Effector memory CD4-positive, alpha-beta T cell (primary cell): ENCODE measurements around the gene THEMIS.
A peak's percentile ranks its signal among the peaks of the same experiment; 100 is the strongest.

Experiments
- DNase-seq, 3 donors: peaks; one replicate each; pipeline ENCODE4 v3.0.0-alpha.2; 2020
- H3K27ac ChIP-seq: 2 replicates; pipeline ENCODE4 v1.7.0; 2013; ENCODE audit warnings: mild to moderate bottlenecking, low read length, moderate library complexity; ENCODE audit not compliant: insufficient read depth, poor library complexity, severe bottlenecking
- H3K27me3 ChIP-seq: replicated peaks from 2 replicates; pipeline ENCODE4 v1.7.0; 2013; ENCODE audit warnings: mild to moderate bottlenecking, low read length; ENCODE audit not compliant: insufficient read depth, control insufficient read depth, poor library complexity, severe bottlenecking
- H3K36me3 ChIP-seq: 2 replicates; pipeline ENCODE4 v1.7.0; 2013; ENCODE audit warnings: mild to moderate bottlenecking, low read length, moderate library complexity; ENCODE audit not compliant: control insufficient read depth, insufficient read depth
- H3K4me1 ChIP-seq: 2 replicates; pipeline ENCODE4 v1.7.0; 2013; ENCODE audit warnings: low read length, mild to moderate bottlenecking; ENCODE audit not compliant: control insufficient read depth, insufficient read depth, poor library complexity, severe bottlenecking
- H3K4me3 ChIP-seq: 2 replicates; pipeline ENCODE4 v1.7.0; 2013; ENCODE audit warnings: low read length, low read depth, mild to moderate bottlenecking; ENCODE audit not compliant: insufficient read depth, poor library complexity, severe bottlenecking
- H3K9me3 ChIP-seq: 2 replicates; pipeline ENCODE4 v1.7.0; 2013; ENCODE audit warnings: mild to moderate bottlenecking, low read length, moderate library complexity; ENCODE audit not compliant: control insufficient read depth

THEMIS gene

DNA sequence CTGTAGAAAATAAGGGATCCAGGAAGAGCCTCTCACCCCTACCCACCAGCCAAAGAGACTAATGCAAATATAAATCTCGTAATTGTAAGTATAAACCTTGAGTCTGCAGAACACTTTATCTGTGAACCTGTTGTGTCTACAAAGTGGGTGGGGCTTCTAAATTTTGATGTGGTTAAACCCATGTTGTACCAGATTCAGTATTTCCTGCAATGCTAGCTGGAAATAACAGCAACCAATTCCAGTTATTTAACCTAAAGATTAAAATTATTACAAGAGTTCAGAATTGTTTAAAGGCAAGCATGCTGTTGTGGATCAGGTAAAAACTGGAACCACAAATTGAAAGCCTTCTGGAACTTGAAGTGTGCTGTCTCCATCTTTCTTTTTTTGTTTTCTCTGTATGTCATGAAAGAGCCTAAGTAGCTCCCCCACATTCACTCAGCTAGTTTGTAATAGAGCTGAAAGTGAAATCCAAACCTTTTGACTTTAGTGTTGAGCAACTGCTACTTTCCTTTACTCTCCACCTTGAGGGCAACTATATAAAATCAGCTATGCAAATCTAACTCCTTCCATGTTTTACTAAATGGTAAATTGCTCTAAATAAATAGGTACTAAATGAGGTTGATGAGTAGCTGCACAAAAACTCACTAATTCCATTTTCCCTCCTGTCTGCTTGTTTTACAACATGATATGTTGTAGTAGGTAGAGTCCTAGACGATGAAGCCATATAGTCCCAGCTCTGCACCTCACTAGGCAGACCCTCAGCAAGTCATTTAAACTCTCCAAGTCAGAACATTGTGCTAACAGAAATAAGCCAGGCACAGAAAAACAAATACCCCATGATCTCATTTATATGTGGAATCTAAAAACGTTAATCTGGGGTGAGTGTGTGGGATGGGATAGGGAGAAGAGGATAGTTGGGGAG, 17.9 kb upstream of the THEMIS start:
- H3K27ac ChIP-seq, result peak overlapping the region; percentile 56
- H3K27me3 ChIP-seq, result no peaks in the 10 kb centered on the region
- peaks cover 48% of the 10 kb centered on the region for H3K4me1 ChIP-seq
- DNase-seq, result no peak
- peak overlapping the region; percentile 47 for H3K4me3 ChIP-seq
- no peaks in the 10 kb centered on the region for H3K9me3 ChIP-seq
- H3K36me3 ChIP-seq, result no peaks in the 10 kb centered on the region

DNA sequence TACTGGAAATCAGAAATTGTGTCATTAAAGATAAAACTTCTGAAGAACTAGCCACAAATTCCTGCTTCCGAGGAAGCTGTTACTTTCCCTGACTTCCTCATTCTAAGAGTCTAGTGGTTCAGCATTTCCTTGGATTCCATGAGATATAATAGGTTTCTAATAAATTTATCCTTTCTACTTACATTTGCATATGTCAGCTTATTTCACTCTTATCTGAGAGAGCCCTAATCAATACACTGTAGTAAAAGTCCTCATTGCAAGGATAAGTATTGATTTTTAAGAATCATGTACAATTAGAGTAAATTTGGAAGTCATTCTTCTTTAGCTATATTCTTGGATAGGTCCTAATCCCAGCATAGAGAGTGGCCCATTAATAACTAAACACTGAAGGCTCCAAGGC, 16.9 kb upstream of the THEMIS start:
- no peaks in the 10 kb centered on the region for H3K9me3 ChIP-seq
- peak overlapping the region; percentile 47 for H3K4me3 ChIP-seq
- H3K27ac ChIP-seq, result peak overlapping the region; percentile 56
- H3K27me3 ChIP-seq, result no peaks in the 10 kb centered on the region
- no peak for DNase-seq
- H3K4me1 ChIP-seq, result peaks cover 39% of the 10 kb centered on the region
- H3K36me3 ChIP-seq, result no peaks in the 10 kb centered on the region

DNA sequence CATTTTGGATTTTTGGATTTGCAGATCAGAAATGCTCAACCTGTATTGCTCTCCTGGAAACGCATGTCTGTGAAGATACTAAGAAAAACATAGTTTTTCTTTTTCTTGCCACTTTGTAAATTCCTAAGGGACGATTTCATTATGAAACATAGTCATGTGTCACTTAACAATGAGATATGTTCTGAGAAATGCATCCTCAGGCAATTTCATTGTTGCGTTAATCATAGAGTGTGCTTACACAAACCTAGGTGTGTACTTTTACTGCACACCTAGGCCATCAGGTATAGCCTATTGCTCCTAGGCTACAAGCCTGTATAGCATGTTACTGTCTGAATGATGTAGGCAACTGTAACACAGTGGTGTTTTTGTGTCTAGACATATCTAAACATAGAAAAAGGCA, 13.4 kb upstream of the THEMIS start:
- Histone ChIP-seq H3K36me3 (peaks cover 10% of the 10 kb centered on the region), H3K27ac (no peak overlapping the region), H3K4me1 (peaks cover 14% of the 10 kb centered on the region), H3K4me3 (no peak overlapping the region), H3K27me3 (no peaks in the 10 kb centered on the region), H3K9me3 (peaks cover 4% of the 10 kb centered on the region)
- no peak for DNase-seq

DNA sequence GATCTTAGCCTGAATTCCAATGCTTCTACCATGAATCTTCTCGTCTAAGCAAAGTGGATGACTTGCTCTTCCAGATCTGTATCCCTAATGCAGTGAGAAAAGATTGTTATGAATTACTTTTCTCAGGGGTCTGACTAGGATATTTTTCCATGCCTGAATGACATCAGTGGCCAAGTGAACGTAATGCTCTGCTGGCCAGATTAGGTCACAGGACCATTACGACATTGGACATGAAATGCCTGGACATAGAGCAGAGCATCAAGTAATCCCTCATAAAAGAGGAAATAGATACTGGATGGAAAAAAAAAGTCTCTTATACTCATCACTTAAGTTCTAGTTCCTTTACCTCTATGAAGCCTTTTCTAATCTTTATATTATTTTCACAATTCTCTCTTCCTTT, 12.1 kb upstream of the THEMIS start:
- no peak for DNase-seq
- Histone ChIP-seq H3K4me1 (peaks cover 10% of the 10 kb centered on the region), H3K27ac (no peak overlapping the region), H3K27me3 (no peaks in the 10 kb centered on the region), H3K36me3 (peaks cover 10% of the 10 kb centered on the region), H3K4me3 (no peak overlapping the region), H3K9me3 (peaks cover 4% of the 10 kb centered on the region)

DNA sequence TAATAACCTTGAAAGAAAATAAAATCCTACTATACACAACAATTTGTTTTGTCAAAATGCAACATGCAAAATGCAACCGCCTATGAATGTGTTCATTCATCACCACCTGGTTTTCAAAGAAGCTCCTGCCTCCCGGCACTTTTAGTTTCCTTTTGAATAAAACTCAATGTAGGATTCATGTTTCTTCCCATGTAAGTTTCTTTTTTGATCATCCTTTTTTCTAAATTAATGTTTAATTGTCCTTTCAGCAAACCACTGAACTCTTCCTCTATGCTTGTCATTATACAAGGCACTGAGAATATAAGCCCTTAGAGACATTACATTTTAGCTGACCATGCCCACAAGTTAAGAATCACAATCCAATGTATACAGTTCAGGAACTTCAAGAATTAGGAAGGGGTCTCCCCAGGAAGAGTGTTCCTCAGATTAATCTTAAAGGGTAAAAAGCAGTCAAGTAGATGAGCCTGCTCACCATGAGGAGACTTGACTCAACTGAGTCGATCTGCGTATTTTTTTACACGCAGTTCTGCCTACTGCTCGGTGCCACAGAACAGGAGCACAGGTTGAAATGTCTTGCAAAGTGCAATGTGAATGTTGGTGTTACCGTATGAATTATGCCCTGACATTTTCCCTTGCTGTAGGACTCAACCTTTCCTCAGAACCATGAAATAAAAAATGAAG, 7.2 kb upstream of the THEMIS start:
- H3K27ac ChIP-seq, result peak overlapping the region; percentile 80
- peaks cover 4% of the 10 kb centered on the region for H3K9me3 ChIP-seq

DNA sequence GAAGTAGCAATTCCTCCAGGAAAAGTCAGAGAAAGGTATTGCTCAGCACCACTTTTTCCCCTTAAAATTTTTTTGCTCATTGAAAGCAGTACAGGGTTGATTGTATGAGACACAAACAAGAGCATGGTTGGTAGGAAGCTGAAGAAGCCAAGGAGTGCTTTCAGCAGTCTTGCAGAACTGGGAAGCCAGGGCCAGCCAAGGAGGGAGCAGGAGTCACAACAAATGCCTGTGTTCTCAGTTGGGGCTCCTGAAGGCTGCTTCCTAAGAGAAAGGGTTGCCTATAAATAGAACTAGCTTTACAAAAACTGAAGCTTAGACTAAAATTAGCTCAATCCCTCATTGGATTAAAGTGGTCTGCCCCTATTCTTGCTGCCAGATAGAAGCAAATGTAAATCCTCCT, 3.3 kb upstream of the THEMIS start:
- H3K27me3 ChIP-seq, result no peaks in the 10 kb centered on the region
- DNase-seq, result no peak
- H3K4me1 ChIP-seq, result peaks cover 26% of the 10 kb centered on the region
- H3K4me3 ChIP-seq, result no peak overlapping the region
- H3K27ac ChIP-seq, result no peak overlapping the region
- H3K36me3 ChIP-seq, result no peaks in the 10 kb centered on the region
- no peaks in the 10 kb centered on the region for H3K9me3 ChIP-seq

More for the DNA sequence above, 7.2 kb upstream of the THEMIS start:
- DNase-seq, result no peak
- Histone ChIP-seq H3K27me3 (no peaks in the 10 kb centered on the region), H3K4me3 (peak overlapping the region; percentile 56), H3K36me3 (peaks cover 10% of the 10 kb centered on the region), H3K4me1 (peaks cover 26% of the 10 kb centered on the region)

GRCh38 chr6:127902933-127903332, 2.1 kb upstream of the THEMIS start:
- no peak for DNase-seq
- H3K27ac ChIP-seq, result no peak overlapping the region
- H3K27me3 ChIP-seq, result no peaks in the 10 kb centered on the region

GRCh38 chr6:127897484-127897883, 3.4 kb downstream of the THEMIS start:
- peak overlapping the region; percentile 9 for H3K4me3 ChIP-seq
- H3K36me3 ChIP-seq, result no peaks in the 10 kb centered on the region

More at GRCh38 chr6:127902933-127903332, 2.1 kb upstream of the THEMIS start:
- Histone ChIP-seq H3K36me3 (no peaks in the 10 kb centered on the region), H3K9me3 (no peaks in the 10 kb centered on the region), H3K4me3 (no peak overlapping the region), H3K4me1 (peaks cover 26% of the 10 kb centered on the region)

DNA sequence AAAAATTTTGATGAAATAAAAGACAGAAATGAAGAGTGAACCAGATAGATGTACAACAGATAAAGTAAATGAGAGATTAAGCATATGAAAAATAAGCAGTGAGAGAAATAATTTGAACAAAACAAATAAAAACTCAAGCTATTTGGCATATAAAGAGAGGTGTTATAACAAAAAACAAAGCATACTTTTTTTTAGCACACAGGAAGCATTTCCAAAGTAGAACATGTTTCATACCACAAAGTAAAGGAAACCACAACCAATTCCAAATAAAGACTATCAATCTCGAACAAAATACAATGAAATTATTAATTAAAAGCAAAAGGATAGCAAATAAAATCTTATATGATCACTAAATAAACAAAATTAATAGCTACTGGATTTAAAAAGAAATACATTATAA, 6.8 kb downstream of the THEMIS start:
- no peaks in the 10 kb centered on the region for H3K9me3 ChIP-seq
- peaks cover 5% of the 10 kb centered on the region for H3K4me1 ChIP-seq
- no peaks in the 10 kb centered on the region for H3K27me3 ChIP-seq
- H3K27ac ChIP-seq, result peak overlapping the region; percentile 50
- no peaks in the 10 kb centered on the region for H3K36me3 ChIP-seq
- peak overlapping the region; percentile 30 for H3K4me3 ChIP-seq
- no peak for DNase-seq

More at GRCh38 chr6:127897484-127897883, 3.4 kb downstream of the THEMIS start:
- Histone ChIP-seq H3K27ac (peak overlapping the region; percentile 45), H3K27me3 (no peaks in the 10 kb centered on the region), H3K4me1 (peaks cover 5% of the 10 kb centered on the region), H3K9me3 (no peaks in the 10 kb centered on the region)
- no peak for DNase-seq

GRCh38 chr6:127893541-127893940, 7.3 kb downstream of the THEMIS start:
- peak overlapping the region; percentile 30 for H3K4me3 ChIP-seq
- peak overlapping the region; percentile 50 for H3K27ac ChIP-seq
- peaks cover 5% of the 10 kb centered on the region for H3K4me1 ChIP-seq
- H3K9me3 ChIP-seq, result no peaks in the 10 kb centered on the region
- H3K36me3 ChIP-seq, result no peaks in the 10 kb centered on the region
- DNase-seq, result no peak
- no peaks in the 10 kb centered on the region for H3K27me3 ChIP-seq
